Measurements from ENCODE around the gene MYEOV.

Gene MYEOV

GRCh38 chr11:69317401-69318092 is 23.6 kb downstream of the MYEOV start:
- peak; percentile 34 for DNase-seq (ENCODE audit: low spot score)

DNA sequence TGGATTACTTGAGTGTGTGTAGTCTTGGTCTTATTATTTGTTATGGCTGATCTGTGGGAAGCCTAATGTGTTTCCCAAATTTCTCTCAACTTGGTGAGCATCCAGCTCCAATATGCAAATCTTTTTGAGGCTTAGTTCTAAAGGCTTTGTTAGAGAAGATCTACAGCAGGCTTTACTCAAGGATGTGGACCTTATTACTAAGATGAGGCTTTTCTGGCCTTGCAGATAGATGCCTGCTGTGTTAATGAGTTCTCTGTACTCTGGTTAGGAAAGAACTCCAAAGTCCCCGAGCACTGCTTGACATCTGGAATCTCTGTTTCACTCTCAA is 24.1 kb downstream of the MYEOV start:
- DNase-seq (ENCODE audit: low spot score), result no peak

DNA sequence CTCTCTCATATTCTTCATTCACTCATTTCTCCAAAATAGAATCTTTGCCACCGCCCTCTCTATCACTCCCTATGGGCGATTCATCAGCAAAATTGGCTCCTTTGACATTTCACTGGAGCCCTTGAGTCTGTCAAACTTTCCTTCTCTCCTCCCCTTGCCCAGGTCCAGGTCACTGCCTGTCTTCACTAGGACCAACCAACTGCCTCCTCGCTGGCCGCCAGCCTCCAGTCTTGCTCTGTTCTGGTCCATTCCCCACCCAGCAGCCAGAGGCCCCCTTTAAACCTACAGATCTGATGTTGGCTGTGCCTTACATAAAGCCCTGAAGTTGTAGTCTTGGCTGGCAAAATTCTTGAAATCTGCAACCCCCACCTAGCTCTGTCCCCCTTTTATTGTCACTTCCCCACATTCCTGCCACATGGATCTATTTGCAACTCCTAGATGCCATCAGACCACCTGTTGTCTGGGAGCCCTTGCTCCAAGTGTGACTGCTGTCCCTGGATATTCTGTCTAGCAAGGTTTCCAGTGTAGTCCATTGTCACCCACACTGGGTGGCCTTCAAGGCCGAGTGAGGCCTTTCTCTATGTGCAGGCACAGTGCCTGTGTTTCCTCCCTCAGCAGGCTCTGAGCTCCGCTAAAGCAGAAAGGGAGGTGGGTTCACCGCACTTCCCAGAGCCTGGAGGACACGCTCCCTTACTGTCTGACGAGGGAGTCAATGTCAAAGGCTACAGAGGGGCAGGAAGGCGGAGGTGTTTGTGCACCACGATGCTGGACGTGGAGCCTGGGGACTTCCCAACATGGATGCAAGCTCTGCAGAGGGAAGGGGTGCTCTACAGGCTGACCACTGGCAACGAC is 25.5 kb downstream of the MYEOV start:
- DNase-seq (ENCODE audit: low spot score), result no peak

- DNase-seq (ENCODE audit: low spot score), result no peak
These were observed 26.4 kb downstream of the MYEOV start for GRCh38 chr11:69320326-69320725.

- peak; percentile 37 for DNase-seq (ENCODE audit: low spot score)
These were observed 27.1 kb downstream of the MYEOV start for GRCh38 chr11:69320756-69321741.

- DNase-seq (ENCODE audit: low spot score), result peak; percentile 91
These were observed 28.0 kb downstream of the MYEOV start for GRCh38 chr11:69321877-69322361.

DNA sequence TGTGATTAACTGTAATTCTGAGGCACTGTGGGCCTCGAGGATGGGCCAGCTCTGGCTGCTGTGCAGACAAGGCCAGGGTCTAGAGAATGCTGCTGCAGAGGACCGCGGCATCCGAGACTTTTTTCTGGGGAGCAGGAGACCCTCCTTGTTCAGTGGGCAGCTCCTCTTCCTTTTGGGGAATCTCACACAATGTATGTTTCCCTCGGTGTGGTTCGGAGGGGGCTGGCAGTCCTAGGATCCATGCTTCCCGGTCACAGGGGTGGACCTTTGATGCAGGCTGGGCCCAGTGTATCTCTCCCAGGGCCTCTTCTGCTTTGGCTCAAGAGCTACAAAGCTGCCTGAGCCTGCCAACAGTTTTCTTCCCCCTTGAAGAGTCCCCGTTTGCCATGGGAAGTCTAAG is 31.5 kb downstream of the MYEOV start:
- DNase-seq (ENCODE audit: low spot score), result no peak

- DNase-seq (ENCODE audit: low spot score), result no peak
These were observed 32.8 kb downstream of the MYEOV start for GRCh38 chr11:69326622-69327219.

DNA sequence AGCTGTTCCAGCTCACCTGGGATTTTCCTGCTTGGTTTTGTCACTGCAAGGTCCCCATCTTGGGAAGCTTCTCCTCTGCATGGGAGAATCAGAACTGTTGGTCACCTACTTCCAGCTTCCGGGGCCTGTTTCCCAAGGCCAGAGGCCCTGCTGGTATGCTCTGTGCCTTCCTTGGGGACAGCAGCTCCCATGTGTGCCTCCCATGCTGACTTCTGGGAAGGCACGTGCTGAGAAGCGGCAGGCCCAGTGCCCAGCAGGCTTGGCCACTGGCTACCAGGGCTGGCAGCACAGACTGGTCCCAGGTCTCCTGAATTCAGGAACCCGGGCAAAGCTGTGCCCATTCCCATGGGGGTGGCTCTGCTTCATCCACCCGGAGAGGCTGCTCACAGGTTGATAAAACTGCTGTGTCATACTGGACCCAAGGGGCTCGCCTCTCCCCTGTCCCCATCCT is 33.8 kb downstream of the MYEOV start:
- DNase-seq (ENCODE audit: low spot score), result no peak

DNA sequence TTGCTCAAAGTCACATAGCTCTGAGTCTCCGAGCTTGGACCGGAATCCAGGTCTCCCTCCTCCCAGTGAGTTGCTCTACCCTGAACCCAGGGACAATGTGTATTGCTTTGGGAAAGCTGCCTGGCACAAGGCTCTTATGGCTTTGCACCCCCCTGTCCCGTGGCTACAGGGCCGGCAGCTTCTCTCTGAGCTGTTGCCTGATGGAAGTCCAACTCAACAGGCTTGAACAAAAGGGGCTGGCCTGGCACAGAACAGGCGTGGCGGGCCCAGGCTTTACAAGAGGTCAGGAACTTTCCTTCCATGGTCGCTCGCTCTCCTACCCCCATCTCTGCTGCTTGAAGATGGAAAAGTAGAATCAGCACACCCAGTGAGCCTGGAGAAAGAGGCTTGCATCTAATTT is 34.3 kb downstream of the MYEOV start:
- no peak for DNase-seq (ENCODE audit: low spot score)

DNA sequence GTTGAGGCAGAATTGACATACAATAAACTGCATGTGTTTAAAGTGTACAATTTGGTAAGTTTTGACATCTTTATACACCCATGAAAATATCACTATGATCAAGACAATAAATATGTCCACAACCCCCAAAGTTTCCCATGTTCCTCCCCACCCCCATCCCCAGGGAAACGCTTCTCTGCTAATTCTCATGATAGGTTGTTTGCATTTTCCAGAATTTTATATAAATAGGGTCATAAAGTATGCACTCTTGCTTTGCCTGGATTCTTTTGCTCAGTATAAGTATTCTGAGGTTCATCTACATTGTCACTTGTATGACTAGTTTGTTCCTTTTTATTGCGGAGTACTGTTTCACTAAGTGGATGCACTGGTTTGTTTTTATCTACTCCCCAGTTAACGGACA is 35.6 kb downstream of the MYEOV start:
- DNase-seq (ENCODE audit: low spot score), result no peak

DNA sequence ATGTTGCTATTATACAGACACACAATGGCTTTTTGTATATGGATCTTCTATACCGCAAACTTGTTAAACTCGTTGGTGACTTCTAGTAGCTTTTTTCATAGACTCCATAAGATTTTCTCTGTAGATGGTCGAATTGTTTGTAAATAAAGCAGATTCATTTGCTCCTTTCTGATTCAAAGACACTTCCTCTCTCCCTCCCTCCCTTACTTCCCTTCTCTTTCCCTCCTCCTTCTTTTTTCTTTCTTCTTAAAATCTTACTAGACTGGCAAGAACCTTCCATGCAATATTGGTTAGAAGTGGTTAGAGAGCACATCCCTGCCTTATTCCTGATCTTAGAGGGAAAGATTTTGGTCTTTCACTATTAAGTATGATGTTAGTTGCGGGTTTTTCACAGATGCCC is 36.4 kb downstream of the MYEOV start:
- DNase-seq (ENCODE audit: low spot score), result no peak

DNA sequence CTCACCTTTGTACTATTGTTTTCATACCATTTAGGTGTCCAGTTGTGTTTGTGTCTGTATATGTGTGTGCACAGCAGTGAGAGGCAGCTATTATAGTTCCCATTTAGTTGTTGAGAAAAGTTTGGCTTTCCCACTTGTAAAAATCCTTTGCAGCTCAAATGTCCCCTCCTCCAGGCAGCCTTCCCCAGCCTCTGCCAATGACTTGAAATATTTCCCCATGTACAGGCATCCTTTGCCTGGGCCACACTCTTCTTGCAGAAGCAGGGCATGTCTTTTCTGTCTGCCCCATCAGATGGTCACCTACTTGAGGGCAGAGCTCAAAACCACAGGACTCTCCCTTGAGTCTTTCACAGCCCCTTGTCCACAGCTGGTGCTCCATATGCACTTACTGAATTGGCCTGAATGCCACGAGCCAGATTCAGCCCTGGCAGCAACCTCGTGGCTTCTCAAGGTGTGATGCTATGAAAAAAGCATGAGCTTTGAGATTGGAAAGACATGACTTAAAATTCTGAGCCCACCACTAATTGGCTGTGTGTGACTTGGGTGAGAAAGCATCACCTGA is 39.3 kb downstream of the MYEOV start:
- no peak for DNase-seq (ENCODE audit: low spot score)

DNA sequence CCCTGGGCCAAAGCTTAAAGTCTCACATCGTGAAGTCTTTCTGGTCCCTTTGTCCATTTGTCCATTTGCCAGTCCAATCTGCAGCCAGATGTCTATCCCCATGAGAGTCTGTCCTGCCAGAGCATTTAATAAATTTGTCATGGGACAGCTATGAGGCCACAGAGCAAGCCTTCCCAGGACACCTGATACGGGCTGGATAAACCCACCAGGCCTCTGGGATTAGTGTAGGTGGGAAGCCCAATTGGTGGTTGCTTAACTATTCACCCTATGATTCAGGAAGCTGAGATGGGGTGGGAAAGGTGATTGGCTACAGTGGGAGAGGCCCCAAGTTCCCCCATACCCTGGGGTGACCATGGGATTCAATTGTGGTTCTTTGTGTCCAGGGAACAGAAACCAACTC is 39.9 kb downstream of the MYEOV start:
- DNase-seq (ENCODE audit: low spot score), result no peak

GRCh38 chr11:69335007-69335780 is 41.2 kb downstream of the MYEOV start:
- no peak for DNase-seq (ENCODE audit: low spot score)

GRCh38 chr11:69335781-69336405 is 41.9 kb downstream of the MYEOV start:
- DNase-seq (ENCODE audit: low spot score), result no peak

GRCh38 chr11:69337211-69337721 is 43.3 kb downstream of the MYEOV start:
- DNase-seq (ENCODE audit: low spot score), result no peak

DNA sequence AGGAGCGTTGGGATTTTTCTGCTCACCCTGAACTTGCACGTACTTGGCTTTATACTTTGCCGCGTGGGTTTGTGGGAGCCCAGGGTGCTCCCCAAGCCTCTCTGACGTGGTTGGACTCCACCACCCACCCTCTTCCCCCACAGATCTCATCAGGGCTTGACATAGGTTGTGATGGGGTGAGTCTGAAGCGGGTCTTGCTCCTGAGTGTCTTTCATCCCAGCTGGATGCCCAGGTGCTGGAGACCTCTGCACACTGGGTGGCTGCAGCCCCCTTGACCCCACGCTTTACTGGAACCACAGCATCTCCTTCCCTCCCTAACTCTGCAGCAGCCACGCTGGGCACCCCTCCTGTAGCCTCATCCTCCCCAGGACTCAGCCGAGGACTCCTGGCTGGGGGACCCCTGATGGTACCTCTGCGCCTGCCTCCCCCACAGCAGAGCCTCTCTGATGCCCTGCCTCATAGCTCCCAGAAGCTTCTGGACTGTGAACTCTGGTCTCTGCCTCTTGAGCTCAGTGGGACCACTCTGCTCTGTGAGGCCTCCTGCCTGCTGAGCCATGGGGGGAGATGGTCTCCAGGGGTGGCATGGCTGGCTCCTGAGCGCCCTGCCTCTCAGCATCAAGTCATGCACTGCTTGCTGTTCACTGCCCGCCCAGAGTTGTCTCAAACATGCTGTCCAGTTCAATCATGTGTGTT is 45.2 kb downstream of the MYEOV start:
- DNase-seq (ENCODE audit: low spot score), result no peak

- no peak for DNase-seq (ENCODE audit: low spot score)
These were observed 46.1 kb downstream of the MYEOV start for GRCh38 chr11:69339983-69340565.

All from AG20443 (cell line).